Loucy (cell line): ENCODE results near the gene ACTA1.

ENCODE experiments used
- H2AFZ ChIP-seq: fragments of 200-600 bp; sonication (generic); 2 replicates; pipeline ENCODE4 v1.6.0; 2016; ENCODE audit warnings: antibody characterized with exemption, mild to moderate bottlenecking, low read length, moderate library complexity
- H3F3A ChIP-seq: fragments of 200-600 bp; 2 replicates; pipeline ENCODE4 v1.6.0; 2016; ENCODE audit warnings: antibody characterized with exemption, low read depth, mild to moderate bottlenecking
- H3K27me3 ChIP-seq: fragments of 200-600 bp; sonication (generic); 2 replicates; pipeline ENCODE4 v1.6.1; 2014; ENCODE audit warnings: low read length, mild to moderate bottlenecking; ENCODE audit not compliant: insufficient read depth, poor library complexity, severe bottlenecking
- H3K36me3 ChIP-seq: fragments of 200-600 bp; sonication (generic); 2 replicates; pipeline ENCODE4 v1.6.1; 2016; ENCODE audit warnings: low read length; ENCODE audit not compliant: insufficient read depth
- H3K4me1 ChIP-seq: fragments of 200-600 bp; sonication (generic); 2 replicates; pipeline ENCODE4 v1.5.1; 2014; ENCODE audit warnings: low read length, mild to moderate bottlenecking; ENCODE audit not compliant: insufficient read depth, poor library complexity, severe bottlenecking
- H3K4me2 ChIP-seq: fragments of 200-600 bp; sonication (generic); 2 replicates; pipeline ENCODE4 v1.6.0; 2014; ENCODE audit warnings: antibody characterized with exemption, low read length, low read depth, mild to moderate bottlenecking; ENCODE audit not compliant: poor library complexity, severe bottlenecking
- H3K4me3 ChIP-seq: fragments of 200-600 bp; sonication (generic); 2 replicates; pipeline ENCODE4 v1.5.1; 2014; ENCODE audit warnings: low read length, mild to moderate bottlenecking, mixed read lengths; ENCODE audit not compliant: poor library complexity, severe bottlenecking
- H3K79me2 ChIP-seq: fragments of 200-600 bp; sonication (generic); 2 replicates; pipeline ENCODE4 v1.6.1; 2014; ENCODE audit warnings: low read length; ENCODE audit not compliant: insufficient read depth
- H3K9ac ChIP-seq: fragments of 200-600 bp; sonication (generic); 2 replicates; pipeline ENCODE4 v1.6.0; 2014; ENCODE audit warnings: mild to moderate bottlenecking, low read depth, low read length, moderate library complexity; ENCODE audit not compliant: poor library complexity, severe bottlenecking
- H3K9me2 ChIP-seq: fragments of 200-600 bp; sonication (generic); replicated peaks from 2 replicates; pipeline ENCODE4 v1.6.1; 2016; ENCODE audit warnings: low read depth, low read length, mixed read lengths
- H3K9me3 ChIP-seq: fragments of 200-600 bp; sonication (generic); 2 replicates; pipeline ENCODE4 v1.6.1; 2014; ENCODE audit warnings: mild to moderate bottlenecking, antibody characterized with exemption, low read length, low read depth; ENCODE audit not compliant: insufficient read depth
- H4K20me1 ChIP-seq: fragments of 200-600 bp; sonication (generic); 2 replicates; pipeline ENCODE4 v1.6.0; 2014; ENCODE audit warnings: antibody characterized with exemption, low read length, mild to moderate bottlenecking; ENCODE audit not compliant: insufficient read depth, poor library complexity, severe bottlenecking
- CTCF ChIP-seq: fragments of 200-600 bp; sonication (generic); conservative IDR thresholded peaks from 2 replicates; pipeline ENCODE4 v1.5.1; 2014; ENCODE audit warnings: mild to moderate bottlenecking, antibody characterized with exemption, low read length
- EZH2phosphoT487 ChIP-seq: fragments of 200-600 bp; IDR thresholded peaks from 2 replicates; pipeline ENCODE4 v1.6.1; 2018; ENCODE audit warnings: antibody characterized with exemption, mild to moderate bottlenecking, moderate library complexity, borderline replicate concordance

ACTA1 gene

GRCh38 chr1:229428256-229428655, 5.6 kb downstream of the ACTA1 start:
- Histone ChIP-seq H3K9me3 (no peaks in the 10 kb centered on the region), H3K9me2 (no peaks in the 10 kb centered on the region), H3K4me1 (no peaks in the 10 kb centered on the region), H3K27me3 (no peaks in the 10 kb centered on the region), H3K36me3 (no peaks in the 10 kb centered on the region), H3K4me3 (no peak overlapping the region), H2AFZ (no peak overlapping the region), H3K4me2 (no peak overlapping the region), H3K79me2 (no peaks in the 10 kb centered on the region), H4K20me1 (no peaks in the 10 kb centered on the region), H3F3A (no peaks in the 10 kb centered on the region), H3K9ac (no peak overlapping the region)
- no peak for TF ChIP-seq CTCF
- TF ChIP-seq EZH2phosphoT487, result no peak

GRCh38 chr1:229427572-229427971, 6.3 kb downstream of the ACTA1 start:
- TF ChIP-seq EZH2phosphoT487, result no peak
- no peak for TF ChIP-seq CTCF
- H3K9me2 ChIP-seq, result no peaks in the 10 kb centered on the region
- no peaks in the 10 kb centered on the region for H3K36me3 ChIP-seq
- no peaks in the 10 kb centered on the region for H3F3A ChIP-seq
- H3K9ac ChIP-seq, result no peak overlapping the region
- H3K79me2 ChIP-seq, result no peaks in the 10 kb centered on the region
- no peak overlapping the region for H3K4me2 ChIP-seq
- H3K4me3 ChIP-seq, result no peak overlapping the region
- no peak overlapping the region for H2AFZ ChIP-seq
- no peaks in the 10 kb centered on the region for H3K27me3 ChIP-seq
- no peaks in the 10 kb centered on the region for H3K4me1 ChIP-seq
- H4K20me1 ChIP-seq, result no peaks in the 10 kb centered on the region
- no peaks in the 10 kb centered on the region for H3K9me3 ChIP-seq

- no peaks in the 10 kb centered on the region for H3K27me3 ChIP-seq
Measured at GRCh38 chr1:229425564-229426159, 8.2 kb downstream of the ACTA1 start.

More at GRCh38 chr1:229425564-229426159, 8.2 kb downstream of the ACTA1 start:
- Histone ChIP-seq H2AFZ (no peak overlapping the region), H3K79me2 (no peaks in the 10 kb centered on the region), H3F3A (no peaks in the 10 kb centered on the region), H3K9me2 (no peaks in the 10 kb centered on the region), H3K4me3 (no peak overlapping the region), H3K4me2 (no peak overlapping the region), H4K20me1 (no peaks in the 10 kb centered on the region), H3K9me3 (no peaks in the 10 kb centered on the region), H3K36me3 (no peaks in the 10 kb centered on the region), H3K4me1 (no peaks in the 10 kb centered on the region), H3K9ac (no peak overlapping the region)
- TF ChIP-seq EZH2phosphoT487, result no peak
- TF ChIP-seq CTCF, result no peak
